Stimulated activated naive B cell treated with anti-CD40 and anti-IgM and Interleukin-4, amounts not matched to agents 10 μg/mL and 1 μg/mL and 100 μg/mL, for 72 hours (primary cell): ENCODE data around the gene PLGRKT.
"Not testable (repeated sequence)": the region's sequence is repeated elsewhere in the genome, so short reads cannot be mapped to it uniquely, and the experiment has no call there.

ENCODE experiments used
- ATAC-seq, 2 donors: fragments of 150-1000 bp; cut with Tn5 transposase; replicated peaks; 2 replicates each; pipeline ENCODE4 v1.10.0; 2021; ENCODE audit warnings: moderate library complexity in 1 of 2
- DNase-seq: peaks from one replicate; pipeline ENCODE4 v3.0.0; 2021
- H3K27ac Mint-ChIP-seq: one replicate; pipeline ENCODE4 v1.8.0; 2022; ENCODE audit warnings: mild to moderate bottlenecking, mixed read lengths
- H3K27me3 Mint-ChIP-seq, 2 donors: one replicate each; pipeline ENCODE4 v1.8.0; 2022; ENCODE audit warnings: mixed read lengths in 2 of 2
- H3K36me3 Mint-ChIP-seq, 2 donors: one replicate each; pipeline ENCODE4 v1.8.0; 2022; ENCODE audit warnings: mixed read lengths in 2 of 2, mild to moderate bottlenecking in 1 of 2
- H3K4me1 Mint-ChIP-seq, 2 donors: one replicate each; pipeline ENCODE4 v1.8.0; 2022; ENCODE audit warnings: mixed read lengths in 2 of 2, mild to moderate bottlenecking in 1 of 2
- H3K4me3 Mint-ChIP-seq, 2 donors: one replicate each; pipeline ENCODE4 v1.8.0; 2022; ENCODE audit warnings: mild to moderate bottlenecking in 2 of 2, mixed read lengths in 2 of 2, moderate library complexity in 1 of 2
- H3K9me3 Mint-ChIP-seq, 2 donors: one replicate each; pipeline ENCODE4 v1.8.0; 2022; ENCODE audit warnings: mixed read lengths in 2 of 2, mild to moderate bottlenecking in 1 of 2

Gene PLGRKT

GRCh38 chr9:5432890-5433289, 4.8 kb downstream of the PLGRKT start:
- not testable (repeated sequence) for H3K27me3 Mint-ChIP-seq
- H3K27ac Mint-ChIP-seq, result peak overlapping the region; percentile 47
- H3K4me1 Mint-ChIP-seq, result peaks cover 14 to 18% of the 10 kb centered on the region in 2 donors

GRCh38 chr9:5430912-5431311, 6.8 kb downstream of the PLGRKT start:
- H3K27me3 Mint-ChIP-seq, result no peaks in the 10 kb centered on the region
- H3K4me1 Mint-ChIP-seq, result peaks cover 2 to 5% of the 10 kb centered on the region in 2 donors
- H3K4me3 Mint-ChIP-seq, result no peak overlapping the region
- peaks cover 36 to 59% of the 10 kb centered on the region in 2 donors for H3K36me3 Mint-ChIP-seq
- H3K9me3 Mint-ChIP-seq, result no peaks in the 10 kb centered on the region
- no peak for DNase-seq
- ATAC-seq, result no peak
- H3K27ac Mint-ChIP-seq, result no peak overlapping the region

More at GRCh38 chr9:5432890-5433289, 4.8 kb downstream of the PLGRKT start:
- ATAC-seq, H3K4me3 Mint-ChIP-seq, H3K9me3 Mint-ChIP-seq, DNase-seq: not testable (repeated sequence)
- H3K36me3 Mint-ChIP-seq, result peaks cover 32 to 70% of the 10 kb centered on the region in 2 donors

- DNase-seq (no peak), ATAC-seq (no peak)
- no peak overlapping the region for H3K4me3 Mint-ChIP-seq
- H3K27ac Mint-ChIP-seq, result no peak overlapping the region
- peaks cover 32 to 50% of the 10 kb centered on the region in 2 donors for H3K36me3 Mint-ChIP-seq
- no peaks in the 10 kb centered on the region for H3K27me3 Mint-ChIP-seq
- no peaks in the 10 kb centered on the region for H3K9me3 Mint-ChIP-seq
- peaks cover 0 to 5% of the 10 kb centered on the region in 2 donors for H3K4me1 Mint-ChIP-seq
Measured at GRCh38 chr9:5429873-5430564, 7.7 kb downstream of the PLGRKT start.

GRCh38 chr9:5428794-5429528, 8.8 kb downstream of the PLGRKT start:
- DNase-seq, result no peak
- Mint-ChIP-seq H3K4me3 (no peak overlapping the region), H3K9me3 (no peaks in the 10 kb centered on the region), H3K36me3 (peaks cover 28 to 44% of the 10 kb centered on the region in 2 donors), H3K27ac (peak overlapping the region; percentile 77), H3K27me3 (no peaks in the 10 kb centered on the region), H3K4me1 (peaks cover 0 to 5% of the 10 kb centered on the region in 2 donors)
- no peak for ATAC-seq

GRCh38 chr9:5428172-5428571, 9.6 kb downstream of the PLGRKT start:
- peaks cover 25 to 39% of the 10 kb centered on the region in 2 donors for H3K36me3 Mint-ChIP-seq
- DNase-seq (no peak), ATAC-seq (no peak)
- no peak overlapping the region for H3K4me3 Mint-ChIP-seq
- H3K27ac Mint-ChIP-seq, result no peak overlapping the region
- H3K27me3 Mint-ChIP-seq, result no peaks in the 10 kb centered on the region
- H3K9me3 Mint-ChIP-seq, result no peaks in the 10 kb centered on the region
- H3K4me1 Mint-ChIP-seq, result peaks cover 0 to 5% of the 10 kb centered on the region in 2 donors

- no peak overlapping the region for H3K27ac Mint-ChIP-seq
- ATAC-seq (no peak), DNase-seq (no peak)
- H3K36me3 Mint-ChIP-seq, result peaks cover 15 to 29% of the 10 kb centered on the region in 2 donors
- H3K4me1 Mint-ChIP-seq, result peaks cover 0 to 5% of the 10 kb centered on the region in 2 donors
- no peaks in the 10 kb centered on the region for H3K27me3 Mint-ChIP-seq
- no peaks in the 10 kb centered on the region for H3K9me3 Mint-ChIP-seq
- no peak overlapping the region for H3K4me3 Mint-ChIP-seq
Measured at GRCh38 chr9:5427005-5427404, 10.7 kb downstream of the PLGRKT start.

- Mint-ChIP-seq H3K36me3 (peaks cover 12 to 26% of the 10 kb centered on the region in 2 donors), H3K4me3 (no peak overlapping the region), H3K9me3 (no peaks in the 10 kb centered on the region), H3K27ac (no peak overlapping the region), H3K27me3 (no peaks in the 10 kb centered on the region), H3K4me1 (peaks cover 10 to 19% of the 10 kb centered on the region in 2 donors)
- DNase-seq, result no peak
- peak; percentile 67 to 70 for ATAC-seq
Measured at GRCh38 chr9:5425006-5425628, 12.6 kb downstream of the PLGRKT start.

- Mint-ChIP-seq H3K36me3 (peaks cover 19 to 34% of the 10 kb centered on the region in 2 donors), H3K9me3 (no peaks in the 10 kb centered on the region), H3K4me3 (no peak overlapping the region), H3K27ac (no peak overlapping the region), H3K27me3 (no peaks in the 10 kb centered on the region), H3K4me1 (peaks cover 17 to 20% of the 10 kb centered on the region in 2 donors)
- DNase-seq (no peak), ATAC-seq (no peak)
Measured at GRCh38 chr9:5422276-5422675, 15.4 kb downstream of the PLGRKT start.

GRCh38 chr9:5421163-5421562, 16.6 kb downstream of the PLGRKT start:
- Mint-ChIP-seq H3K4me1 (peaks cover 20 to 25% of the 10 kb centered on the region in 2 donors), H3K36me3 (peaks cover 19 to 34% of the 10 kb centered on the region in 2 donors), H3K27me3 (no peaks in the 10 kb centered on the region), H3K9me3 (no peaks in the 10 kb centered on the region), H3K4me3 (no peak overlapping the region), H3K27ac (no peak overlapping the region)
- DNase-seq (no peak), ATAC-seq (peak; percentile 29 to 60)

GRCh38 chr9:5419987-5420386, 17.7 kb downstream of the PLGRKT start:
- Mint-ChIP-seq H3K27me3 (no peaks in the 10 kb centered on the region), H3K4me1 (peaks cover 20 to 30% of the 10 kb centered on the region in 2 donors), H3K9me3 (no peaks in the 10 kb centered on the region), H3K27ac (no peak overlapping the region), H3K36me3 (peaks cover 24 to 38% of the 10 kb centered on the region in 2 donors), H3K4me3 (no peak overlapping the region)
- DNase-seq (no peak), ATAC-seq (no peak)

- peaks cover 34 to 52% of the 10 kb centered on the region in 2 donors for H3K36me3 Mint-ChIP-seq
- DNase-seq (no peak), ATAC-seq (no peak)
- H3K9me3 Mint-ChIP-seq, result peaks cover 0 to 4% of the 10 kb centered on the region in 2 donors
- no peak overlapping the region for H3K4me3 Mint-ChIP-seq
- H3K27me3 Mint-ChIP-seq, result no peaks in the 10 kb centered on the region
- no peak overlapping the region for H3K27ac Mint-ChIP-seq
- peaks cover 20 to 30% of the 10 kb centered on the region in 2 donors for H3K4me1 Mint-ChIP-seq
Measured at GRCh38 chr9:5418481-5418880, 19.2 kb downstream of the PLGRKT start.

- no peak overlapping the region for H3K27ac Mint-ChIP-seq
- peaks cover 39 to 63% of the 10 kb centered on the region in 2 donors for H3K36me3 Mint-ChIP-seq
- no peaks in the 10 kb centered on the region for H3K27me3 Mint-ChIP-seq
- ATAC-seq, result peak; percentile 34 to 54
- peaks cover 3 to 4% of the 10 kb centered on the region in 2 donors for H3K9me3 Mint-ChIP-seq
- H3K4me3 Mint-ChIP-seq, result no peak overlapping the region
- H3K4me1 Mint-ChIP-seq, result peaks cover 20 to 30% of the 10 kb centered on the region in 2 donors
- DNase-seq, result no peak
Measured at GRCh38 chr9:5416953-5417352, 20.8 kb downstream of the PLGRKT start.

- H3K4me3 Mint-ChIP-seq, result no peak overlapping the region
- peaks cover 37 to 74% of the 10 kb centered on the region in 2 donors for H3K36me3 Mint-ChIP-seq
- no peaks in the 10 kb centered on the region for H3K27me3 Mint-ChIP-seq
- no peak overlapping the region for H3K27ac Mint-ChIP-seq
- peaks cover 4 to 7% of the 10 kb centered on the region in 2 donors for H3K4me1 Mint-ChIP-seq
- H3K9me3 Mint-ChIP-seq, result peaks cover 21 to 23% of the 10 kb centered on the region in 2 donors
- DNase-seq, result no peak
- no peak for ATAC-seq
Measured at GRCh38 chr9:5408596-5408995, 29.1 kb downstream of the PLGRKT start.

GRCh38 chr9:5402217-5402616, 35.5 kb downstream of the PLGRKT start:
- no peaks in the 10 kb centered on the region for H3K27me3 Mint-ChIP-seq
- H3K36me3 Mint-ChIP-seq, result peaks cover 17 to 38% of the 10 kb centered on the region in 2 donors
- H3K4me1 Mint-ChIP-seq, result peaks cover 12 to 18% of the 10 kb centered on the region in 2 donors
- DNase-seq, result no peak
- no peak overlapping the region for H3K4me3 Mint-ChIP-seq
- H3K9me3 Mint-ChIP-seq, result peaks cover 6 to 8% of the 10 kb centered on the region in 2 donors
- no peak for ATAC-seq
- peak overlapping the region; percentile 62 for H3K27ac Mint-ChIP-seq
